HG03039 (cell line): ENCODE measurements around the gene ACSS1.

Experiments
- ATAC-seq: cut with Tn5 transposase; IDR thresholded peaks from one replicate; pipeline ENCODE4 v1.9.1; 2021; ENCODE audit warnings: mild to moderate bottlenecking, moderate library complexity; ENCODE audit not compliant: unreplicated experiment

The ACSS1 gene

DNA sequence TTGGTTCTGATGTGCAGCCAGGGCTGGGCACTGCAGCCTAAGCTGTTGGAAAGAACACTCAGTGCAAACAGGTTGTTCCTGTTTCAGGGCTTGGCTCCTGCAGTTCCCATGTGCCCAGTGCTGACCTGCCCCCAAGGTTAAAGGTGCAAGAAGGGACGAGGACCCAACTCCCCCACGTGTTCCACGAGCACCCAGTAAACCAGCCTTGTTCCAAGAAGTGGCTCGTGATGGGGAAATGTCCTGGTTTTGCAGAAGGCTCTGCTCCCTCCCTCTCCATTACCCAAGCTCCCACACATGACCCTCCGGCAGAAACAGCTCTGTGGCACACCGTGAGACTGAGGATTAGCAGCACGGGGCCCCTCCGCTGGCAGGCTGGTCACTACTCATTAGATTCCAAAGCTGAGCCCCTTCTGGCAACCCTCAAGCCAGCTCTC, 9.4 kb downstream of the ACSS1 start:
- ATAC-seq = no peak

DNA sequence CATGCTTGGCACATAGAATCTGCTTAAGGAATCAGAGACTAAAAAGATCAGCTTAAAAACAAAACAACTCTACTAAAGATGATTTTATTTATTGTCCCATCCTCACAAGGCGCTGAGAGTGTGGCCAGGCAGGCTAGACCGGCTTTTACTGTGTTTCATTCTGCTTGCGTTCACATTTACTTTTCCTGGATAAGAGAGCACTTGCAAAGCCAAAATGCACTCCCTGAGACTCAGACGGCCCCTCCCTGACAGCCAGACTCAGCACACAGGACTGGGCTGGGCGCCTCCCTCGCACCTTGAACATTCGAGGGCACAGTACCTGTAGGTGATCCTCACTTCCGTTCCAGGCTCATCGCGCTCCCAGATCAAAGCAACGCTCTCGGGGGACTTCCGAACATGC, 10.2 kb downstream of the ACSS1 start:
- no peak for ATAC-seq

DNA sequence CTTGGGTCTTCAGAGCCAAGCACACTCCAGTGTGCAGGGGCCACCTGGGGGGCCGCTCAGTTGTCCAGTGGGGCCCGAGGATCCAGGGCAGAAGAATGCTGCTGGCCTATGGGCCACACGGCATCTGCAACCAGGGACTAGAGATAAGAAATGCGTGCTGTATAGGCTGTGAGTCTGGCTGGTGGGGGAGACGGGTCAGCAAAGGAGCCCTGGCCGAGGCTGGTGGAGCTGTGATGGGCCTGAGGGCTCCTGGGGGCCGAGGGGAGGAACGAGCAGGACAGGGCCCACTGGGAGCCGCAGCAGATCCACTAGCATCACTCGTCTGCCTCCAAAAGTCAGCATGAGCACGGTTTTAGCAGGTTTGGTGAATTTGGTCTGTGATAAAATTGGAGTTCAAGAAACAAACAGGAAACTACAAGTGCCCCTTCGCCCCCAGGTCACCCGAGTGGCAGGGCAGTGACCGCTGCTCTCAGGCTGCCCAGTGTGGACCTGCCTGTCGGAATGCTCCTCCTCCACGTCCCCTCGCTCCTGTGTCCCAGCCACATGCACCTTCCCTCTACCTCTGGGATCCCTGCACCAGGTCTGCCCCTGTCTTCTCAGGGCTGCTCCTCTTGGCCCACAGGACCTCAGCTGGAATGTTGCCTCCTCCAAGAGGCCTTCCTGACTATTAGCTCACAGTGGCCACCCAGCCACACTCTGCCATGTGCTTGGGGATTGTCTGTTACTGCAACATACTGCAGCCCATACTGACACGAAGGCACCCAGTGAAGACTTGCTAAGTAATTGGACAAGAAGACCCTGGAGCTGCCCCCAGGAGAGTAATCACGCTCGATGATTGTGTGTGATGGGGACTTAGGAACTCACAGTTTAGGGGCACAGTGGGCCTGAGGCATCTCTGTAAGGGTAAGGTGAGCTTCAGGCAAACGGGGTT, 10.9 kb downstream of the ACSS1 start:
- no peak for ATAC-seq

DNA sequence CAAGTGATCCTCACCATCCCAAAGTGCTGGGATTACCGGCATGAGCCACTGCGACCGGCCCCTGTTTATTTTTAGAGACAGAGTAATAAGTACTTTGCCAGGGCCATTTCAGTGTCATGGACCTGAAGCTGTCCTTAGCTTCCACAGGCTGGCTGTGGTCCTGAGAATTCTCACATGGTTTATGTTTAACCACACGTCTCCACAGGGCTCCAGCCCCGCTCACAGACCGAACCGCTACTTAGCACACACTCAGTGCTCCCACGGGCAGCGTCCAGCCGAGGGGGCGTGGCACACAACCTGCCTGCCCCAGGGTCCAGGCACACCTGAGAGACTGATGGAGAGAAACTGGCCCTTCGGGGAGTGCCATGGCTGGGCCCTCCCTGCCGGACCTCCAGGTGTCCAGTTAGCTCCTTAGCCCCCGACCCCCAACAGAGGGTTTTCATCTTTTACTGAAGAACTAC, 11.7 kb downstream of the ACSS1 start:
- no peak for ATAC-seq

DNA sequence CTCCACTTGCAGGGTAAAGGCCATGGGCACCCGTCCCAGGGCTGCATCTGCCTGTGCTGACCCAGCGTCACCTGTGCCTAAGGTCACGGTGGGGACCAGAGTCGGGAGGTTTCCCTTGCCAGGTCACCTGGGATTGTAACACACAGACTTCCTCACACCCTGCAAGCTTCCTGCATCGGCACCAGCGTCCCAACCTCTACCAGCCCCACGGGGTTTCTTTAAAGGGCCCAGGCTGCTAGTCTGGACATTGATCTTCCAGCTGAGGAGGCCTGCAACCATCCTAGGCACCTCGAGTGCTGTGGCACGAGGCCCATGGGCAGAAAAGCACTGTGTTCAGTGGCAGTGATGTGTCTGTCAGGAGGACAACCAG, 12.6 kb downstream of the ACSS1 start:
- ATAC-seq = no peak

DNA sequence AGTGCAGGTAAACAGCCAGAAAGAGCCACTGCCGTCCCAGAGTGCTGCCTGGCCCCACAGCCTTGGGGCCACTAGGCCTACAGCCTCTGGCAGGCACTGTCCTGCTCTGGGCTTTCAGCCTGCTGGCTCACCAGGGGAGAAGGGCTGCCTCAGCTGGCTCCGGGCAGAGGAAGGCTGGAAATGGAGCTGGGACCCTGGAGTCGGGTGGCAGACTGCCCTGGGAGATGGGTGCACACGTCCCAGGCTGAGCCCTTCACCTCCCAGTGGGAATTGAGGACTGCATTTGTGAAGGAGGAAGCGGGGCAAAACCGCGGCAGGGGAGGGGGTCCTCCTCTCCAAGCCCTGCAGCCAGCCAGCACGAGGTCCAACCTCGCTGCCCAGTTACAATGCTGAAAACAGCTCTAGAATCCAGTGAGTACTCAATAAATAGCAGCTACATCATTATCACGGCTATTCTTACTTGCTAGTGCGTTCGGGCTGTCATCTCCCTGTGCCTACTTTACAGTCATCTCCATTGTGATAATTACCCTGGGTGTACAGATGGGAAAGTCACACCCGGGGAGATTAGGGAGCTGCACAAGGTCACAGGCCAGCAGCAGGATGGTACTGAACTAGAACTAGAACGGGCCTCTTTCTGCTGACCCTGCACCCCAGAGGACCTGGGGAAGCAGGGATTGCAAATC, 13.1 kb downstream of the ACSS1 start:
- ATAC-seq = no peak

DNA sequence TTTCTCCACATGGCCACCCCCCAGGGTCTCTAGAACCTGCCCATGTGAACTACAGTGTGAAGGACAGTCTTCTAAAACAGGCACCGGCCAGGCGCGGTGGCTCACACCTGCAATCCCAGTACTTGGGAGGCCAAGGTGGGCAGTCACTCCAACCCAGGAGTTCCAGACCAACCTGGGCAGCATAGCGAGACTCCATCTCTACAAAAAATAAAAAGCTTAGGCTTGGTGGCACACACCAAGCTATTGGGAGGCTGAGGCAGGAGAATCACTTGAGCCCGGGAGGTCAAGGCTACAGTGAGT, 13.7 kb downstream of the ACSS1 start:
- ATAC-seq = no peak

DNA sequence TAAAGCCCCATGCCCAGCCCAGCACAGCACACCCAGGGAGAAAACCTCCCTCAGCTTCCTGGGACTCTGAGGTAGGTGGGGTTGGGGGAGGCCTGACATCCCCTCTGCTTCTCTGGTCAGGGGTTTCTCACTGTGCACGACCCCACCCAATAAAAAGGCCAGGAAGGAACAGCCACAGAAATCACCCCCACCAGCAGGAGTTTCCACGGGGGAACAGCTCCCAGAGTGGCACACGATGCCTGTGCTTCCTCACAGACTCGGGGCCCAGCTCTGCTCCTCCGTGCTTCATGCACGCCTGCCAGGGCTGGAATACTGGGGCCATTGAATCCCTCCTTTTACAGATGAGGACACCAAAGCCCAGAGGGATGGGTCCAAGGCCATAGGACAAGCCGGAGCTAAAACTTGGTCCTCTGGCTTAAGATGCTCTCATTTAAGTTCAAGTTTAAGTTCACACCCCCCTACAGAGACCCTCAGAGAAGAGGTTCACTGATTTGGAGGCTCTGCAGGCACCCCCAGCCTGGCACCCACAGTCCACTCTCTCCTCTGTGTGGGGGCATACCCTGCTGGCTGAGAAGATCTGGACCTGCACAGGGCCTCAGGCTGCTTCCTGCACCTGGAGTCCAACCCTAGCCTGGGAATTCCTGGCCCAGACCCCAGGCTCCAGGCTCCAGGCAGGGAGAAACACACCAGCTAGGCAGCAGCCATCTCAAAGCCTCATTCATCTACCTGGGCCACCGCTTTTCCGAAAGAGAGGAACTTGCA, 14.3 kb downstream of the ACSS1 start:
- no peak for ATAC-seq

DNA sequence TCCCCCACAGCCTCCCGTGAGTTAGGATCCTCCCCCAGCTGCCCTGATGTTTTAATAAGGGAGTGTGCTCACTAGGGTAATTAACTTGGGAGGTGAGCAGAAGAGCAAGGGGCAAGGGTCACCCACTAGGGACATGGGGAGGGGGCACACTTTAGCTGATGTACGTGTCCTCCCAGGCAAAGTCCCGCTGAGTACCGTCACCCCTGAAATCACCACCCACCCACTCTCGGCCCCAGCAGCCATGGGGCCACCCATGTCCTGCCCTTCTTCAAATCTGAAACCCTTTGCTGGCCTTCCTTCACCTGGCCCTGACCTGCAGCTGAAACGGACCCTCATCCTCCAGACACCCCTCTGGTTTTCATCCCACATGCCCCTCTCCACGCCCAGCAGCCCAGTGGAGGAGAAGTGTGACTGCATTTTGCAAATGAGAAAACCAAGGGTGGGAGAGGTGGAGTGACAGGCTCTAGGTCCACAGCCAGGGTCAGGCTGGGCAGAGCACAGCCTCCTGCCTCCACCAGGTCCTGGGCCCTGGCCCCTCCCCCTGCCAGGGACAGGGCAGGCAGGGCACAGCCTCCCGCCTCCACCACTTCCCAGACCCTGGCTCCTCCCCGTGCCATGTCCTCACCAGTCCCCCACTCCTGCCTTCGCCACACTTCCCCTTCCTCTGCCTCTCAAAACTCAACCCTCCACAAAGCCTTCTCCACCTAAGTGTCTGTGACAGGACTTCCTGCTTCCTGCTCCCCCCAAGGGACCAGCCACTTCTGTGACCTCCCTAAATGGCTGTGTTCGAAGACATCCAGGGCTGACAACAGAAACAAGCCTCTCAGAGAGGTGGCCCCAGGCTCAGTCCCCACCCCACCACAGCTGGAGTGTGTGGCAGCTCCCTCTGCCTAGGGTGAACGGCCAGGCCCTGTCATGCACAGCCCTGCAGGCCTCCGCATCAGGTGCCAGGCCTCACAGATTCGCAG, 15.1 kb downstream of the ACSS1 start:
- ATAC-seq = peak; percentile 86

DNA sequence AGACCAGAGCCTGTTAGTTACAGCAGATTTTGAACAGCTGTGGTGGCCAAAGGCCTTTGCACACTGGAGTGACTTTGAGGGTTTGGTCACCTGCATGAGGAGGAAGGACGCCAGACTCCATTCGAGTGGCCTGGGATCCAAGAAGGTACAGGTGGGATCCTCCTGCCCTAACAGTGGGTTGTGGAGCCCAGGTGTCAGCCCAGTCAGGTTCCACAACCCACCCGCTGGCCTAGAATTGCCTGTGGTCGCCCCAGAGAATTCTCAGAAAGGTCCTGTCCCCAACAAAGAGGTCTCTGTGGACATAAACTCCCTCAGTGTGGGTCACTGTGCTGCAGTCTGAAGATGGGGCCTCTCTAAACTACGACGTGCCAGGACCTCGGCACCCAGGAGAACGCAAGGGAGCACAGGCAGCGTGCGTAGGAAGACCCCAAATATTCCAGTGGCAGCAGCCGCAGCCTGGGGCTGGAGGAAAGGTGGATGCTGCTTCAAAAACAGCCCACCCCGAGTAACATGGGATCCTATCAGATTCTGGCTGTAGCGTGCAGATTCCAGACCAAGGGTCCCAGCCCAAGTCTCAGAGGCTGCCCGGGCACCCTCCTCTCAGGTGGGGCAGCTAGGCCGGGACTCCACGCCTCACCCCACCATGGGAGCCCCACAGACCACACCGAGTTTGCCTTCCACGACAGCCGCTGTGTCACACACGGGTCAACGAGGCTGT, 16.0 kb downstream of the ACSS1 start:
- ATAC-seq = no peak

DNA sequence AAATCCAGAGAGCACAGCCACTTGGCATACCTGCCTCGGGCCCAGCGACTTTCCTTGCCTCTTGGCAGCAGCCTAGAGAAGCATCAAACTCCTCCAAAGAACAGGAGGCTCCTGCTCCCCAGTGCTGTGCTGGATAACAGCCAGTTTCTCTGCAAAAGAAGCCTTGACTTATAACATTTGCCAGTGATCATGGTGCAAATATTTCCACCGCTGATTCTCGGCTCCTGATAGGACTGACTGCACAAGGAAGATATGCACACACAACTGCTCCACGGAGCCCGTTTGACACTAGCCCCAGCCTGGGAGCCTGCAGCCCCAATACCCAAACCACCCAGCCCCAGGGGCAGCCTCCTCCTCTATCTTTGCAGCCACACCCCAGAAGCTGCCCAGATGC, 17.5 kb downstream of the ACSS1 start:
- no peak for ATAC-seq

DNA sequence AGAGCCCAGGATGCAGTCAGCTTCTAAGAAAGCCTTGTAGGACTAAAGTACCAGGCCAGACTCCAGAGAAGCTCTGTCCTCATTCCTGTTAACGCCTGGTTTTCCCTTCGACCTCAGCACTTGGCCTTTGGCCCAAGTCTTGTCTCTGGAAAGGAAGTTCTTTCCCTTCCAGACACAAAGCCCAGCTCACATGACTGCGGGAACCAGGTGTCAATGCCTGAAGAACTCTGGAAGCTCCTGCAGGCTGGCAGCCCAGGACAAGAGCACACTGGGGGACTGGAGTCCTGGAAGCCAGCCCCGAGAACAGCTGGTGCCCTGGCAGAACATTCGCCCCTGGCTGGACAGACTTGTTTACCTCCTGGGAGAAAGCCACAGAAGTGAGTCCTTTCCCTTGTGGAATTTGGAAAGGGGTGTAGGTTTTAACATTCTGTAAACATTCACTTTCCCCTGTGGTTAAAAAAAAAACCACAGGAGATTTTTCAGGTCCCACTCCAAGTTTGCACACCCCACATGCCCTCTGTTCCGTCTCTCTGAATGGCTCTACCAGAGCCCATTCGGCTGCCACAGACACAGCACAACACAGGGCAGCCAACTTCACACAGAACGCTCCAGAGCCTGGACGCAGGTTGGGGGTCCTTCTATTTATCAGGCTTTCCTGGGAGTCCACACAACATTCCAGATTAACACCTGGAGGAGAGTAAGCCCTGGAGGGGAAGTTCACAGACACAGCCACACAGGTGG, 18.1 kb downstream of the ACSS1 start:
- ATAC-seq = no peak

DNA sequence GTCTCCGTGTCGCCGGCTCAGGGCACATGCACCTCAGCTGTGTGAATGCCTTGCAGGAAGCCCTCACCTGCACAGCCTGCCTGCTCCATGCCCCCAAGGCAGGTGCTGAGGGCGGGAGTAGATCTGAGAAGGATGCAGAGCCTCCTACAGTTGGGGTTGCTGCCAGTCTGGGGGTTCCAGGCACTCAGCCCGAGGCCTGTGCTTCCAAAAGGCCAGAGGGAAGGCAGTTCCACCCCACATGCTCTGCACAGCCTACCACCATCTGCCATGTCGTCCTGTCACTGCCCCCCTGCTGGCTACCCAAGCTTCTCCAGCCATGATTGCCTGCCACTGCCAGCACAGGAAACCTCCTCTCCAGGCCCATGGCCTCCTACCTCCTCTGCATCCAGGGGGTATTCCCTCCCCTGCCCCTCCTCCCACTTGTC, 19.3 kb downstream of the ACSS1 start:
- ATAC-seq = no peak

DNA sequence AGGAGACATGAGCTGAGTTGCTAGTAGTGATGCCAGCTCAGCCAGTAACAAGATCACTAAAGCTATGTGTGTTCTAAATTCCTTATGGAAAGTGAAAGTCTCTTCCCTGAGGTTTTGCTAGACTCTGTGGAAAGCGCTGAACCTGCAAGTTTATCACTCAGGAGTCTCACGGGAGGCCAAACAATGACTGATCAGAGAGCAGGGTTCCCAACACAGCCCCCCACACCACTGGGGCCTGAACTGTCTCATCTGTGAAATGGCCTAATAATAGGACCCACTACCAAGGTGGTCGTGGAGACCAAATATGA, 19.9 kb downstream of the ACSS1 start:
- ATAC-seq = no peak

DNA sequence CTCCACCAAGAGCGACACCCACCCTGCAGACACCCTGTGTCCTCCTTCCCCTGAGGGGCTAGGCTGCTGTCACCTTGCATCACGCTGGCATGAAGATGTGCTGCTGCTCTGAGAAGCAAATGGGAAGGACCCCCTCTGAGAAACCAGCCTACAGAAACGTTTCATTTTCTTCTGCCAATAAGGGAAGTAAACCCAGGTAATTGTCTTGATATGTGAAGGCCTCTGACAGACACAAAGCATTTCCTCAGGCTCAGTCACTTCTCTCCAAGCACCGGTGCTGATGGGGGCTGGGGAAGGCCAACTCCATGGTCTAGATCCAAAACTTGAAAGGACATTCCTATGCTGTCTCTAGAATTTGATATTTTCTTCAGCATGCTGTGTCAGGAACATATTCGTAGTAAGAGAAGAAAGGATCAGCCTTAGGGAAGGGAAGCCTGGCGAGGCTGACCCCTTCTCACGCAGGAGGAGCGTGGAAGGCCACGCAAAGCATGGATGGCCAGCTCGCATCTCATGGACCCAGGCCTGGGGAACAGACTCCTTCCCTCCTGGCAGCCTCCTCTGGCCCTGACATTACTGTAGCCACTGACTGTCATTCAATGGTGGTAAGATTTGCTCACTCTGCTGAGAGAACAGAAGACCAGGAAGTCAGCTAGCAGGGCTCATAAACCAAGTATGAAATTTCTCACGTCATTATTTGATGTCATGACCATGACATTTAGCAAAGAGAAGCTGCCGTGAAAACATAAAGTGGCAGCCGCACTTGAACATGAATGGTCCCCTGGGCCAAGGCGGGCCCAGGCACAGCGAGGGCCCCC, 20.4 kb downstream of the ACSS1 start:
- ATAC-seq = no peak

DNA sequence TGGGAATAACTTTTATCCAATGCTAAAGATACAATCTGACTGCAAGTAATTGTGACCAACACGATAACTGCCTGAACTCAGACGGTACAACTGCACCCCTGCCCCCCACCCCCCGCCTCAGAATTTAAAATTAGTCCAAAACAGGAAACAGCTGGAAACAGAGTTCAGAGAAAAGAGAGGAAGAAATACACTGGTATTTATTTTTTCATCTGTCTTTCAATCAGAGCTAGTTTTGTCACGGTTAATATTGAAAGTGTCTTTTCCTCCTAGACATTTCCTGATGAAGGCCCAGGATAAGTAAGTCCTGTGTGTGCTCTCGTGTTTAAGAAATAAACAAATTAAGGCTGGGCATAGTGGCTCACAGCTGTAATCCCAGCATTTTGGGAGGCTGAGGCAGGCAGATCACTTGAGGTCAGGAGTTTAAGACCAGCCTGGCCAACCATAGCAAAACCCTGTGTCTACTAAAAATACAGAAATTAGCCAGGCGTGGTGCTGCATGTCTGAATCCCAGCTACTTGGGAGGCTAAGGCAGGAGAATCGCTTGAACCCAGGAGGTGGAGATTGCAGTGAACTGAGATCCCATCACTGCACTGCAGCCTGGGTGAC, 21.5 kb downstream of the ACSS1 start:
- ATAC-seq = no peak

DNA sequence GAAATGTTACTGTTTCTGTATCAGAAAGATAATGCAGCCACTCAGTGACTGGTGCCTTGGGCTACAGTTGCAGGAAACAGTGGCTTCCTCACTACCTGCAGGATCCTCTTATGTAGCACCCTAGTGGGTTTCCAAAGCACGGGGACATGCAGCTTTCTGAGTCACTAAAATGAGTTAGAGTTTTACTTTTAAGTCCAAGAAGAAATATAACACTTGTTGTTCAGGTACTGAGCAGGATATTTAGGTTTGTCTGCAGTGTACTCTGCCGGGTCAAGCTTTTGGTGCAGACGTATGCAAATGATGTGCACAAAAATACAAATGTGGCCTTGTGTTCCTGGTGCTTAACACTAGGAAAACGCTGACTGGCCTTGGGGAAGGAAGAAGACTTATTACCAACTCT, 22.0 kb downstream of the ACSS1 start:
- no peak for ATAC-seq

DNA sequence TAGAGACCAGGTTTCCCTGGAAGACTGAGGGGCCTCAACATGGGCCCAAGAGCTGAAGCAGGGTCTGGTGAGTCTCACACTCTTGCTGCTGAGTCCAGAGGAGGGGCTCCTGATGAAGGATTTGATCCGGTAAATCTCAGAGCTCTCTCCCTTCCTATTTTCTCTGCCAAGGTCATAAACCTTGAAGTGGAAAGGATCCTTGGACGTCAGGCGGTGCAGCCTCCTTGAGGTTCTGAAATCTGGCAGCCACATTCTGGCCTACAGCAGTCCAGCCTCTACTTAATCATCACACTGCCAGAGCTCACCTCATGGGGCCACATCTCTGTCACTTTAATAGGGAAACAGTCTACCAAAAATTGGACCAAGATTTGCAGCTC, 24.0 kb downstream of the ACSS1 start:
- no peak for ATAC-seq
